Stimulated activated naive CD4-positive, alpha-beta T cell treated with Interleukin-2 at 50 U/mL for 16 hours (primary cell): ENCODE measurements around the gene SLC25A1.

ENCODE experiments used
- DNase-seq: peaks from one replicate; lab custom pipeline; 2025; lab: John Stamatoyannopoulos, UW

SLC25A1 gene

GRCh38 chr22:19180740-19181410 is 2.3 kb upstream of the SLC25A1 start:
- no peak for DNase-seq

GRCh38 chr22:19180234-19180633 is 1.7 kb upstream of the SLC25A1 start:
- no peak for DNase-seq

- DNase-seq: peak; percentile 34
Measured at GRCh38 chr22:19179497-19180048, 1.0 kb upstream of the SLC25A1 start.

- peak; percentile 58 for DNase-seq
Measured at GRCh38 chr22:19178065-19178656, 375 bp downstream of the SLC25A1 start.

GRCh38 chr22:19177164-19178064 is 1.1 kb downstream of the SLC25A1 start:
- DNase-seq: no peak

GRCh38 chr22:19176732-19177131 is 1.8 kb downstream of the SLC25A1 start:
- DNase-seq: no peak

GRCh38 chr22:19176175-19176643 is 2.3 kb downstream of the SLC25A1 start:
- no peak for DNase-seq

GRCh38 chr22:19175602-19176174 is 2.8 kb downstream of the SLC25A1 start:
- DNase-seq: no peak

- DNase-seq: no peak
Measured at GRCh38 chr22:19175026-19175601, 3.4 kb downstream of the SLC25A1 start.

GRCh38 chr22:19174106-19175025 is 4.2 kb downstream of the SLC25A1 start:
- no peak for DNase-seq

- DNase-seq: no peak
Measured at GRCh38 chr22:19173047-19174035, 5.2 kb downstream of the SLC25A1 start.

- DNase-seq: no peak
Measured at GRCh38 chr22:19172213-19173046, 6.1 kb downstream of the SLC25A1 start.

GRCh38 chr22:19169947-19170318 is 8.6 kb downstream of the SLC25A1 start:
- DNase-seq: no peak

- DNase-seq: no peak
Measured at GRCh38 chr22:19169002-19169946, 9.3 kb downstream of the SLC25A1 start.

GRCh38 chr22:19168088-19168890 is 10.2 kb downstream of the SLC25A1 start:
- DNase-seq: no peak

GRCh38 chr22:19167106-19167869 is 11.2 kb downstream of the SLC25A1 start:
- no peak for DNase-seq
